Measurements from ENCODE around the gene CNPY4. TPM values are rescaled to one million over a fixed set of nuclear protein-coding genes. Genes with fewer than 3 reads are reported as not detected.

The CNPY4 gene
- total and polyA plus RNA-seq, 2 donors (not counting 3 experiments of a cell fraction or from before 2014, with no cell fraction given): 28.6 to 33.7 TPM

DNA sequence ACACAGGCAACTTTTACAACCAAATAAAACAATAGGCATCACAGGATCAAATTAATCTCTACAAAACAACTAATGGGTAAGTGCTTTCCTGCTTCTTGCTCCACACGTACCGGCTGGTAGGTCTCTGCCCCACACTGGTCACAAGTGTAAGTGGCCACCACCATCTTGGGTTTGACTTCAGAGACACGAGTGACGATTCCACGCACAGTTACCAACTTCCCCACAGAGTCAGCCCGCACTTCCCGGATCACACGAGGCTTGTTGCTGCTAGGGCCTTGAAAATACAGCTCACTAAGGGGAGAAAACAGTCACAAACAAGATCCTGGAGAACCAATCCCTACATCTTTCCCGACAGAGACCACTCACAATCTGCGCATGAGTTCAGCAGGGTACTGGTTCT is 20.5 kb upstream of the CNPY4 start:
- H4K20me1 ChIP-seq (replicated peaks; ENCODE audit: control insufficient read depth, extremely low read depth, insufficient read depth, low read length): no peaks in the 10 kb centered on the region
- peak overlapping the region; percentile 92 for H3K9ac ChIP-seq (replicated peaks; ENCODE audit: extremely low read depth, insufficient read depth, low read length)
- peak overlapping the region; percentile 94 for H3K4me2 ChIP-seq (ENCODE audit: insufficient read depth, low read length)
- no peak for TF ChIP-seq POLR2AphosphoS5 (IDR thresholded peaks at IDR 0.05; ENCODE audit: insufficient read depth, low read depth, low read length)
- TF ChIP-seq FOS (IDR thresholded peaks at IDR 0.05; ENCODE audit: borderline replicate concordance, insufficient read depth, low read length): no peak
- TF ChIP-seq MAX (IDR thresholded peaks at IDR 0.05; ENCODE audit: insufficient read depth, insufficient read length): no peak
- no peak for TF ChIP-seq POLR2A (IDR thresholded peaks at IDR 0.05; ENCODE audit: low read depth, low read length)
- no peak for TF ChIP-seq EZH2 (IDR thresholded peaks at IDR 0.05; ENCODE audit: borderline replicate concordance, low read depth, low read length, severe bottlenecking)
- TF ChIP-seq, protein P1, sequence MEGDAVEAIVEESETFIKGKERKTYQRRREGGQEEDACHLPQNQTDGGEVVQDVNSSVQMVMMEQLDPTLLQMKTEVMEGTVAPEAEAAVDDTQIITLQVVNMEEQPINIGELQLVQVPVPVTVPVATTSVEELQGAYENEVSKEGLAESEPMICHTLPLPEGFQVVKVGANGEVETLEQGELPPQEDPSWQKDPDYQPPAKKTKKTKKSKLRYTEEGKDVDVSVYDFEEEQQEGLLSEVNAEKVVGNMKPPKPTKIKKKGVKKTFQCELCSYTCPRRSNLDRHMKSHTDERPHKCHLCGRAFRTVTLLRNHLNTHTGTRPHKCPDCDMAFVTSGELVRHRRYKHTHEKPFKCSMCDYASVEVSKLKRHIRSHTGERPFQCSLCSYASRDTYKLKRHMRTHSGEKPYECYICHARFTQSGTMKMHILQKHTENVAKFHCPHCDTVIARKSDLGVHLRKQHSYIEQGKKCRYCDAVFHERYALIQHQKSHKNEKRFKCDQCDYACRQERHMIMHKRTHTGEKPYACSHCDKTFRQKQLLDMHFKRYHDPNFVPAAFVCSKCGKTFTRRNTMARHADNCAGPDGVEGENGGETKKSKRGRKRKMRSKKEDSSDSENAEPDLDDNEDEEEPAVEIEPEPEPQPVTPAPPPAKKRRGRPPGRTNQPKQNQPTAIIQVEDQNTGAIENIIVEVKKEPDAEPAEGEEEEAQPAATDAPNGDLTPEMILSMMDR (IDR thresholded peaks at IDR 0.05; ENCODE audit: extremely low read depth in 1 of 2, insufficient read depth in 1 of 2, low read depth in 1 of 2, low read length in 2 of 2): no peak
- TF ChIP-seq JUN (IDR thresholded peaks at IDR 0.05; ENCODE audit: borderline replicate concordance, insufficient read depth, insufficient read length, low read depth): no peak
- no peak for TF ChIP-seq MYC (IDR thresholded peaks at IDR 0.05; ENCODE audit: low read depth, low read length)
- no peaks in the 10 kb centered on the region for H3K9me1 ChIP-seq (replicated peaks; ENCODE audit: control insufficient read depth, extremely low read depth, insufficient read depth, low read length)
- H3K4me1 ChIP-seq (ENCODE audit: control insufficient read depth, extremely low read depth, insufficient read depth, low read length): peaks cover 18% of the 10 kb centered on the region
- no peaks in the 10 kb centered on the region for H3K9me3 ChIP-seq (replicated peaks; ENCODE audit: control insufficient read depth, insufficient read depth, low read length)
- intact Hi-C loops (cut with micrococcal nuclease): no loop called here
- H3K36me3 ChIP-seq (ENCODE audit: control insufficient read depth in 2 of 2, extremely low read depth in 1 of 2, insufficient read depth in 2 of 2, low read length in 2 of 2): peaks cover 34 to 39% of the 10 kb centered on the region in 2 experiments
- FAIRE-seq (no peak), DNase-seq (ENCODE audit: low read depth, low spot score) (no peak)
- no peaks in the 10 kb centered on the region for H3K27me3 ChIP-seq (ENCODE audit: control insufficient read depth in 2 of 2, insufficient read depth in 2 of 2, low read length in 2 of 2)
- TSS peak; percentile 25 for BruUV-seq (replicated peaks)
- H3K27ac ChIP-seq (ENCODE audit: insufficient read depth, low read depth, low read length): no peak overlapping the region
- H3K4me3 ChIP-seq (replicated peaks in 1 of 3; ENCODE audit: insufficient read depth in 1 of 3, low read depth in 1 of 3, low read length in 3 of 3): peak overlapping the region in 2 of 3 experiments; percentile 75 to 96
- H2AFZ ChIP-seq (ENCODE audit: low read depth, low read length): no peak overlapping the region
- ChIA-PET CTCF (interaction anchor here (1.1 to 1.3 kb wide), 2 partner anchors 17 to 32 kb away, joined by 3 to 5 read pairs; no protein-coding TSS in a partner anchor), POLR2A (interaction anchor here (1.0 kb wide), 1 partner anchor 9 kb away, joined by 3 read pairs; no protein-coding TSS in a partner anchor)
- H3K79me2 ChIP-seq (ENCODE audit: control insufficient read depth, insufficient read depth, low read length): peaks cover 44% of the 10 kb centered on the region
- dilution Hi-C loops (cut with MboI; ENCODE audit: extremely low pct_ligation_motif_present, low sequenced_read_pairs): no loop called here
